NCI-H2196 treated with DMSO at 0.1 percent for 48 hours (cell line): Measurements from ENCODE around the gene ZNF408.

ENCODE experiments used
- DNase-seq: peaks from one replicate; lab custom pipeline; 2025; ENCODE audit not compliant: unreplicated experiment; lab: John Stamatoyannopoulos, UW

The ZNF408 gene

DNA sequence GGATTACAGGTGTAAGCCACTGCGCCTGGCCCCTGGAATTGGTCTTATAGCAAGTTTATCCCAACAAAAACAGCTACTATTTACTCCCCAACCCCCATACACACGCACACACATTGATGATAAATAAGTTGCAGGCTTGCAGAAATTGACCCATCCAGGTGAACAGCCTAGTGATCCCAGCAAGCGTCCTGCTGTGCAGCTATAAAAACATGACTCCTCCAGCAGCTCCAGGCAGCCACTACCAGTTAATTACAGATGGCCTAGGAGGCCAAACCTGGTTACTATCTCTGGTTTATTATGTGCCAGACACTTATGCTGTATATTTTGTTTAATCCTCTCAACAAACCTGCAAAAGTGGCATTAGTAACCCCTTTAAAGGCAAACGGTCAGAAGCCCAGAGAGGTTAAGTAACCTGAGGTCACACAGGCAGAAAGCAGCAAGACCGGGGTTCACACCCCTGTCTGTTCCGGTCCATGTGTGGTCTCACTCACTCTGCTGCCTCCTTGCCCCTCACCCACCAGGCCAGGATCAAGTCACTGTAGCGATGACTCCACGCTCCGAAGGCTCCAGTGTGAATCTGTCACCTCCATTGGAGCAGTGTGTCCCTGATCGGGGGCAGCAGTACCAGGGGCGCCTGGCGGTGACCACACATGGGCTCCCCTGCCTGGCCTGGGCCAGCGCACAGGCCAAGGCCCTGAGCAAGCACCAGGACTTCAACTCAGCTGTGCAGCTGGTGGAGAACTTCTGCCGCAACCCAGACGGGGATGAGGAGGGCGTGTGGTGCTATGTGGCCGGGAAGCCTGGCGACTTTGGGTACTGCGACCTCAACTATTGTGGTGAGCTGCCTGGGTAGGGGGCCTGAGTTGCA, 24.7 kb downstream of the ZNF408 start:
- DNase-seq: no peak

DNA sequence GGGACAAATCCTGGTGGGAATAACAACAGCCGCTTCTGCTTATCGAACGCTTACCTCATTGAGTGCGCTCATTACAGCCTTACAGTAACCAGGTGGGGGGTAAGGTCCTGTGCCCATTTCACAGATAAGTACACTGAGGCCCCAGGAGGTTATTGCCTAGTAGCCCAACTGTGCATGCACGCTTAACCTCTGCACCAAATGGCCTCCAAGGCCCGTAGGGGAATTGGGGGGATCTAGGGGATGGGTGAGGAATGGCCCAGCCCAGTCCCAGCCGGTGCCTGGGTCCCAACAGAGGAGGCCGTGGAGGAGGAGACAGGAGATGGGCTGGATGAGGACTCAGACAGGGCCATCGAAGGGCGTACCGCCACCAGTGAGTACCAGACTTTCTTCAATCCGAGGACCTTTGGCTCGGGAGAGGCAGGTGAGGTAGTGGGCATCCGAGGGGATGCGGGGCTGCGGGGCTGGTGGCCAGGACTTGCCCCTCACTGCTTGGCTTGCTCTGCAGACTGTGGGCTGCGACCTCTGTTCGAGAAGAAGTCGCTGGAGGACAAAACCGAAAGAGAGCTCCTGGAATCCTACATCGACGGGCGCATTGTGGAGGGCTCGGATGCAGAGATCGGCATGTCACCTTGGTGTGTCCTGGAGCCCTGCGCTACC, 25.5 kb downstream of the ZNF408 start:
- DNase-seq: no peak

DNA sequence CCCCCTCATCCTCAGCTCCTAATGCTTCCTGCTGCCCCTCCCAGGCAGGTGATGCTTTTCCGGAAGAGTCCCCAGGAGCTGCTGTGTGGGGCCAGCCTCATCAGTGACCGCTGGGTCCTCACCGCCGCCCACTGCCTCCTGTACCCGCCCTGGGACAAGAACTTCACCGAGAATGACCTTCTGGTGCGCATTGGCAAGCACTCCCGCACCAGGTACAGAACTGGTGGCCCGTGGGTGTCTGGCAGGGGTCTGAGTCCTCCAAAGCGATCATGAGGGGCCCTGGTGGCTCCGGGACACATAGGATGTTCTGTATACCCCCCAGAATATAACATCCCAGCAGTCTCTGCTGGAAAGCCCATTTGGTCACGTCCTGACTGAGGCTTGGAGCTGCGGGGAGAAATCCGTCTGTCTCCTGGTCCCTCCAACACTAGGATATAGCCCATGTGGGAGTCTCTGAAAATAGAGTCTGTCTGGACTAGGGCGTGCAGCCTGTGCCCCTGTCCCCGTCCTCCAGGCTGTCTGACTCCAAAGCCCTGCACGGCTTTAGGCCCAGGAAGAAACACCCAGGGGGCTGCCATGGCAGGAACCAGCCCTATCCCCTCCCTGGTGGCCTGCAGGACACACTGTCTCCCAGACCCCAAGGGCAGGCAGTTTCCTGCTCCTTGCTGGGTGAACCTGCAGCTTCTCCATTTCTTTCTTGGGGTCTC, 27.3 kb downstream of the ZNF408 start:
- no peak for DNase-seq

DNA sequence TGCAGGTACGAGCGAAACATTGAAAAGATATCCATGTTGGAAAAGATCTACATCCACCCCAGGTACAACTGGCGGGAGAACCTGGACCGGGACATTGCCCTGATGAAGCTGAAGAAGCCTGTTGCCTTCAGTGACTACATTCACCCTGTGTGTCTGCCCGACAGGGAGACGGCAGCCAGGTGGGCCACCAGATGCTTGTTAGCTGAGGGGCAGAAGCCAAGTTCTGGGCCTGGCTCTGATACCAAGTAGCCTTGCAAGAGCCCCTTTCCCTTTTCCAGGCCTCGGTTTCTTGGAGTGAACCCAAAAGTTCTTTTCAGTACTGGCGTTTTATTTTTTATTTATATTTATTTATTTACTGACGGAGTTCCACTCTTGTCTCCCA, 27.8 kb downstream of the ZNF408 start:
- DNase-seq: no peak

DNA sequence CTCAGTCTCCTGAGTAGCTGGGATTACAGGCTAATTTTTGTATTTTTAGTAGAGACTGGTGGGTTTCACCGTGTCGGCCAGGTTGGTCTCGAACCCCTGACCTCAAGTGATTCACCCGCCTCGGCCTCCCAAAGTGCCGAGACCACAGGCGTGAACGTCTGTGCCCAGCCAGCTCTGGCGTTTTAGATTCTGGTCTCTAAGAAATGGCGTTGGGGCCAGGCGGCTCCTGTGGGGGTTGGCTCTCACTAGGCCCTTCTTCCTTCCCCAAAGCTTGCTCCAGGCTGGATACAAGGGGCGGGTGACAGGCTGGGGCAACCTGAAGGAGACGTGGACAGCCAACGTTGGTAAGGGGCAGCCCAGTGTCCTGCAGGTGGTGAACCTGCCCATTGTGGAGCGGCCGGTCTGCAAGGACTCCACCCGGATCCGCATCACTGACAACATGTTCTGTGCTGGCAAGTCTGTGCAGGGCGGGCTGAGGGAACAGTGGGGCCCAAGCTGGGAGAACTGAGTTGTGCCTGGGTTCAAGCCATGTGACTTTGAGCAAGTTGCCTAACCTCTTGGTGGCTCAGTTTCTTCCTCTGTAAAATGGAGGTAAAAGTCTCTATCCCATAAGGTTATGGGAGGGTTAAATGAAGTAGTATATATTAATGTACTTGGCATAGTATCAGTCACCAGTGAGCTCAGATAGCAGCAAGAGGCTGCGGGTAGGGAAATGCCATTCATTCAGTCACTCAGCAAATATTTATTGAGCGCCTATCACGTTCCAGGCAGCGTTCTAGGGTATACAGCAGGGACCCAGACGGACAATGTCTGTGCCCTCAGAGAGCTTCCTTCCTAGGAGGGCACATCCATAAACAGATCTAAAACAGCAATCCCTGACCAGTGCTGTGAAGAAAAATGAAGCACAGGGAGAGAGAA, 28.5 kb downstream of the ZNF408 start:
- DNase-seq: no peak

DNA sequence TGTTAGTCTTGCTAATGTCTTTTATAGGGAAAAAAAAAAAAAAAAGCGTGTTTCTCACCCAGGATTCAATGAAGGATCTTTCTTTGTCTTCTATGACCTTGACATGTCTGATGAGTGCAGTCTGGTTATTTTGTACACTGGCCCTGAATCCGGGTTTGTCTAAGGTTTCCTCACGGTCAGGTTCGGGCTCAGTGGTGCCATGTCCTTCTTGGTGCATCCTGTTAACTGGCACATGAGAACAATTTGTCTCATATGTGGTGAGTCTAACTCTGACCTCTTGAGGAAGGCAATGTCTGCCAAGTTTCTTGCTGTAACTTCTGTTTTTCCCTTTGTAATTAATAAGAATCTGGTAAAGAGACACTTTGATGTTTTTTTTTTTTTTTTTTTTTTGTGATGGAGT, 30.7 kb downstream of the ZNF408 start:
- DNase-seq: no peak

DNA sequence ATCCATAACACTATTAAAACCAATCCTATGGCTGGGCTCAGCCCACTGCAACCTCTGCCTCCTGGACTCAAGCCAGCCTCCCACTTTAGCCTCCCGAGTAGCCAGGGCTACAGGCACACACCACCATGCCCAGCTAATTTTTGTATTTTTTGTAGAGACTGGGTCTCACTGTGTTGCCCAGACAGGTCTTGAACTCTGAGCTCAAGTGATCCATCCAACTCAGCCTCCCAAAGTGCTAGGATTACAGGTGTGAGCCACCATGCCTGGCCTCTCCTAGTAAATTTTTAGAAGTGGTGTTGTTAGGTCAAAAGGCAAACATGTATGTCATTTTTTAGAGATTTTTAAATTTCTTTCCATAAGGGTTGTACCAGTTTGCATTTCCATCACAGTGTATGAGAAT, 32.4 kb downstream of the ZNF408 start:
- no peak for DNase-seq

DNA sequence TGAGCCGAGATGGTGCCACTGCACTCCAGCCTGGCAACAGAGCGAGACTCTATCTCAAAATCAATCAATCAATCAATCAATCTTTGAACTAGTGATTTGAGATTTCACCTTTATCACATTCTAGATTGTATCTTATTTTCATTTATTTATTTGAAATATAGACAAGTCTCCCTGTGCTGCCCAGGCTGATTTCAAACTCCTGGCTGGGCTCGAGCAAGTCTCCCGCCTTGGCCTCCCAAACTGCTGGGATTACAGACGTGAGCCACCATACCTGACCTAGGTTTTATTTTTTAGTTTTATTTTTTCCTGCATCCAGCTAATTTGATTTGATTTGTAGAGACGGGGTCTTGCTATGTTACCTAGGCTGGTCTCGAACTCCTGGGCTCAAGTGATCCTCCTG, 35.3 kb downstream of the ZNF408 start:
- DNase-seq: no peak

DNA sequence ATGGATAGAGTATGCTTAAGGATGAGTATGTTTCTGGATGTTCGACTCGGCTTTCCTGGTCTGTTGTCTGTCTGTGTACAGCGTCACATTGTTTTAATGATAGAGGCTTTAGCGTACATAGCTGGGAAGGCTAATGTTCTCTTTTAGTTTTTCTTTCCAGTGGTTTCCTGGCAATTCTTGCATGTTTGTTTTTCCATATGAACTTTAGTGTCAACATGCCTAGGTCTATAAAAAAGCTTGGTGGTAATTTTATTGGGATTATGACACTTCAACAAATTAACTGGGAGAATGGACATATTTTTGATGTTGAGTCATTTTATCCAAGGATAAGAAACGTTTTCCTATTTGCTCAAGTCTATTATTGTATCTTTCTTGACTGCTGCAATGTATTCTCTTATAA, 35.8 kb downstream of the ZNF408 start:
- DNase-seq: no peak

DNA sequence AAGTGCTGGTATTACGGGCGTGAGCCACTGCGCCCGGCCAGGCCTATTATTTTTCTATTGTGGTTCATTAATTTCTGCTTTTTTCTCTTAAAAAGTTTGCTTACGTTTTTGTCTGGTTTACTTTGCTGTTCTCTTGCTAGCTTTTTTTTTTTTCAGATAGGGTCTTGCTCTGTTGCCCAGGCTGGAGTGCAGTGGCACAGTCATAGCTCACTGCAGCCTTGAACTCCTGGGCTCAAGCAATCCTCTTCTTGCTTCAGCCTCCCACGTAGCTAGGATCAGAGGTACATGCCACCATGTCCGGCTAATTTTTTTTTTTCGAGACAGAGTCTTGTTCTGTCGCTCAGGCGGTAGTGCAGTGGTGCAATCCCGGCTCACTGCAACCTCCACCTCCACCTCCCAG, 36.9 kb downstream of the ZNF408 start:
- no peak for DNase-seq

DNA sequence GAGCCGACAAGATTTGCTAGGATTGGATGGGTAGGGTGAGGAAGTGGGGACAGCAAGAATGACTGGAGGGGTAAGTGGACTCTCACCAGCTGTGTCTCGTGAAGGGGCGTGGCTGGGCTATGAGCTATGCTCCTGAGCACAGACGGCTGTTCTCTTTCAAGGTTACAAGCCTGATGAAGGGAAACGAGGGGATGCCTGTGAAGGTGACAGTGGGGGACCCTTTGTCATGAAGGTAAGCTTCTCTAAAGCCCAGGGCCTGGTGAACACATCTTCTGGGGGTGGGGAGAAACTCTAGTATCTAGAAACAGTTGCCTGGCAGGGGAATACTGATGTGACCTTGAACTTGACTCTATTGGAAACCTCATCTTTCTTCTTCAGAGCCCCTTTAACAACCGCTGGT, 38.1 kb downstream of the ZNF408 start:
- no peak for DNase-seq

DNA sequence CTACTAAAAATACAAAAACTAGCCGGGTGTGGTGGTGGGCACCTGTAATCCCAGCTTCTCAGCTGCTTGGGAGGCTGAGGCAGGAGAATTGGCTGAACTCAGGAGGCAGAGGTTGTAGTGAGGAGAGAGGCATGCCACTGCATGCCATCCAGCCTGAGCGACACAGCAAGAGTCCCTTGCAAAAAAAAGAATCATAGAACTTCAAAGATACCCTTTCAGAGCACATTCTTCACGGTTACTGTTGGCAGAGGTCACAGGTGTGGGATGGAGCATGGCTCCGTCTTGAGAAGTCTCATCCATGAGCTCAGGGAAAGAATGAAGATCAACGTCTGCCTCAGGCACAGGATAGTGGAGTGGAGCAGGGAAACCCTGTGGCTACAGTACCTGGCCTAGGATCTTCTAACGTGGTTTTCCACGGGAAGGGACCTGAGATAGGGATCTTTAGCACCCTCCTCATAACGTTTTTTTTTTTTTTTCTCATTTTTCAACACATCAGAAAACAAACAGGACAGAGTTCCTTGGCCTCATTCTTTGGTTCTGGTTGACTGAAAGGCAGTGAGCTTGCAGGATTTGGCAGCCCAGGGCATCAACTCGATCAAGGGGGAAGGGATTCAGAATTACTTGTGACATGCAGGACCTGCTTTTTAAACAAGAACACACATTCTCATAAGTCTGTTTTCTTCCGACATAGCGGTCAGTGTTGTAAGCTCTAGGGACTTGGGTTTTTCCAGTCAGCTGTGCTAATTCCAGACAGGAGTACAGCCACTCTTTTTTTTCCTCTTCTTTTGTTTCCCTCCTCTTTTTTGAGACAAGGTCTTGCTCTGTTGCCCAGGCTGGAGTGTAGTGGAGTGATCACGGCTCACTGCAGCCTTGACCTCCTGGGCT, 41.0 kb downstream of the ZNF408 start:
- DNase-seq: no peak

DNA sequence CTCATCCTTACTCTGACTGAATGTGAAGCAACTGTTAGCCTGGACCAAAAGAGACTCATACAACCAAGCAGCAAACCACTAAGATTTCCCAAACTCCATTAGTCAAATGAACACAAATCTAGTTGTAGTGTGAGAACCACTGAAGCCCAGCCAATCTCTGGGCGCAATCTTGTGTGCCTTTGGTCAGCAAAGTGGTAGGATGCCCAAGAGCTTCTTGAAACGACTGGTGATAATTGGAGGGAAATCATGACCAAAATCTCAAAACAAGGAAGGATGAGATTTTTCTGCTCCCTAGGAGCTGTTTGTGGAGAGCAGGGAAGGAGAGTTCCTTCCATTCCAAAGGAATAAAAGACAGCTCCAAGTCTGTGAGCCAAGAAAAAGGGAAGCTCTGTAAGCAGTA, 42.2 kb downstream of the ZNF408 start:
- DNase-seq: no peak

DNA sequence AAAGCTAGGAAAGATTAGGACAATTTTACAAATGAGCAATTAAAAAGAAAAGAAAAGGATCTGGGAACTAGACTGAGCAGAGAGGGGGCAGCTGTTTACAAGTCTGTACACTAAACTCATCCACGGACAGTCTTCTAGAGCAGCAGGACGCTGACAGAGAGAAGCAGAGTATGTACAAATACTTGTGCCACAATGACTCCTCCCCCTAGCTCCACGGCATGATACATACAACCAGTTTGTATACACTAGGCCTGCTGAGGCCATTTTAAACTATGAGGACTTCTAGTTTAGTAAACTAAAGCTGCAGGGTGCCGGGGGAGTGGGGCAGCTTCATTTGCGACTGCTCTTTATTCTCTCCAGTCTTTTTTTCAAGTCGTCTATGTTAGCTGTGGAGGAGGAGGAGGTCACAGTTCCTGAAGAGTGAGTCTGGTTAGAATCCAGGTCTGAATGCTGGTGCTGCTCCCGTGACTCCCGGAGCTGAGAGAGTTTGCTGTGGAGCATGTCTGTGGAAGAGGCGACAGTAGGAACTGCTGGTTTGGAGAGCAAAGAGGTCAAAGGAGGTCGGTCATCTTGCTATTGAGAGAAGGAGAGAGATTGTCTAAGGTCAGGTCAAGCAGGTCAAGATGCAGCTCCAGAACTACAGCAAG, 43.0 kb downstream of the ZNF408 start:
- no peak for DNase-seq

DNA sequence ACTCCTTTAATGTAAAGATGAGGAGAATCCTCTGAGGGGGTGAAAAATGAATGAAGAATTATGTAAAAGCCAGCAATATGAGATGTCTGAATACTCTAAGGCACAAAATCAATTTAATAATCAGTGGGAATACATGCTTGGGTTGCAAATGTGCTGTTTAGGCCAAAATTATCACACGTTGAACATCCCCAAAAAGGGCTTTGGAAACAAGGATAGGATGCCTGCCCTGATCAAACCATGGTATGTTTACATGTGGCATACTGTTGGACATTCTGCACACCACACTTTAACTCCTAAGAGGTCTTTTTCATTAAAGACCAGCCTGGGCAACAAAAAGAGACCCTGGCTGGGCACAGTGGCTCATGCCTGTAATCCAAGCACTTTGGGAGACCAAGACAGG, 44.5 kb downstream of the ZNF408 start:
- DNase-seq: no peak

DNA sequence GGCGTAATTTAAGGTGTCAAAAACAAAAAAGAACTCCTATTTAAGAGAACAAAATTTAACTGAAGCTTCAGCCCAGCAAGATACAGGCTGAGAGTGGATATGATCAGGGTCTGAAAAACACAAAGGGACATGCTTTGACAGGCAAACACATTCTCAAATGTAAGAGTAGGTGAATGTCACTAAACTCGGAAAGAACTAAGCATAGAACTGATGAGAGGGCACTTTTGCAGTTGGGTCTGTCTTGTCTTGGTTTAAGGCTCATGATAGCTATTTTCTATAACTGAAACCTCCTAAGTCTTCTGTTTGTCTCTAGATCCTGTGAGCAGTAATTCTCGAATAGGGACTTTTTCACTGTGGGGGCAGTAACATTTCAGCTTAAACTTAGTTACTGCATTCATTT, 45.2 kb downstream of the ZNF408 start:
- DNase-seq: no peak

DNA sequence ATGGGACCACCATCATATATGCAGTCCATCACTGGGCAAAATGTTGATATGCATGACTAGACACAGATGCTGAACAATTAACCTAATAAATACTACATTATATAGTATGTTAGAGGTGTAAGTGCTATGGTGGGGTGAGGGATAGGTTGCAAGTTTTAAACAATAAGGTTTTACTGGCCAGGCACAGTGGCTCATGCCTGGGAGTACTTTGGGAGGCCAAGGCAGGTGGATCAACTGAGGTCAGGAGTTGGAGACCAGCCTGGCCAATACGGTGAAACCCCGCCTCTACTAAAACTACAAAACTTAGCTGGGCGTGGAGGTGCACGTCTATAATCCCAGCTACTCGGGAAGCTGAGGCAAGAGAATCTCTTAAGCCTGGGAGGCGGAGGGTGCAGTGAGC, 46.3 kb downstream of the ZNF408 start:
- DNase-seq: no peak
